Stomach (tissue), 9 donors: ENCODE data around the gene LRRC51. TPM values are rescaled to one million over a fixed set of nuclear protein-coding genes. Genes with fewer than 3 reads are reported as not detected.

Experiments used
- DNase-seq, 2 donors: peaks; one replicate each; pipeline versions ENCODE4 v3.0.0 to v3.0.0-alpha.2; 2013 to 2019
- H3K27ac ChIP-seq, 5 donors: fragments of 200-600 bp in 4 of 5; sonication (generic) in 4 of 5; one replicate each; pipeline ENCODE4 v1.5.1; 2013 to 2019; ENCODE audit warnings: mild to moderate bottlenecking in 1 of 5, moderate library complexity in 1 of 5
- H3K27me3 ChIP-seq, 3 donors: fragments of 200-600 bp; sonication (generic); one replicate each; pipeline ENCODE4 v1.5.1; 2017 to 2019; ENCODE audit warnings: mixed run types in 1 of 3
- H3K36me3 ChIP-seq, 4 donors: fragments of 200-600 bp; sonication (generic); 1 replicate in 3 of 4; 2 replicates in 1 of 4; pipeline ENCODE4 v1.5.1; 2016 to 2019
- H3K4me1 ChIP-seq, 4 donors: fragments of 200-600 bp; sonication (generic); one replicate each; pipeline ENCODE4 v1.5.1; 2016 to 2019
- H3K4me3 ChIP-seq, 4 donors: fragments of 200-600 bp; sonication (generic) in 3 of 4; one replicate each; pipeline ENCODE4 v1.5.1; 2016 to 2019; ENCODE audit warnings: mild to moderate bottlenecking in 1 of 4
- H3K9me3 ChIP-seq, 4 donors: fragments of 200-600 bp; sonication (generic); one replicate each; pipeline ENCODE4 v1.5.1; 2016 to 2019
- EP300 ChIP-seq: sonication (generic); formaldehyde crosslinking; IDR thresholded peaks from one replicate; pipeline ENCODE4 v1.6.1; 2017; ENCODE audit warnings: antibody characterized with exemption
- POLR2A ChIP-seq, 4 donors: fragments of 450-650 bp; IDR thresholded peaks; one replicate each; pipeline ENCODE4 v1.6.1; 2016; ENCODE audit warnings: antibody characterized with exemption in 4 of 4, control low read depth in 2 of 4, mild to moderate bottlenecking in 1 of 4, moderate library complexity in 1 of 4
- POLR2AphosphoS5 ChIP-seq, 3 donors: sonication (generic); formaldehyde crosslinking; IDR thresholded peaks; one replicate each; pipeline ENCODE4 v1.6.1; 2016; ENCODE audit warnings: antibody characterized with exemption in 3 of 3
- WGBS, 5 donors: extraction: QIAGEN DNeasy Blood & Tissue Kit in 3 of 5; methylation state at CpG; one replicate each; pipeline versions ENCODE4 v1.1.5 to v1.1.7; 2013 to 2018; 5-methylcytosine and 5-hydroxymethylcytosine counted together
- intact Hi-C: fragments of 100-400 bp; cut with DNase I; formaldehyde crosslinking; loops from one replicate; pipeline ENCODE4 v1.15.1; 2023; ENCODE audit warnings: low total_unique reads
- polyA plus RNA-seq, 3 donors: library from polyadenylated mRNA; stranded (reverse); fragments of 200-250 nt; gene quantifications; one replicate each; pipeline ENCODE4 v1.2.3, GENCODE V29; 2013
- total RNA-seq, 5 donors: library from RNA; depleted of rRNA; stranded (reverse); fragments of >200 nt; gene quantifications; one replicate each; pipeline versions ENCODE4 v1.1.0 to v1.2.3, GENCODE V29; 2014 to 2016
- TF ChIP-seq, protein P1 (sequence below), 7 experiments: fragments of 450-650 bp in 4 of 7; fragments of 200-600 bp in 3 of 7; sonication (generic) in 3 of 7; IDR thresholded peaks; one replicate each; pipeline ENCODE4 v1.5.1; 2016 to 2019; ENCODE audit warnings: antibody characterized with exemption in 7 of 7, control low read depth in 2 of 7, mild to moderate bottlenecking in 1 of 7
- donor health status: healthy with polysubstance abuse.
- donor health status: Bipolar disorder and iron deficiency.
- donor health status: healthy.

LRRC51 gene
- total and polyA plus RNA-seq, 8 donors: 2.0 to 7.9 (median 5.8) TPM; not detected in 3

GRCh38 chr11:72105888-72106287 lies 25.2 kb downstream of the LRRC51 start, which contains the start of gene TOMT:
Gene TOMT (plus strand): TSS chr11:72105924. CDS start chr11:72105952, 28 bp downstream.
- Histone ChIP-seq H3K27ac (no peak within 1 kb of the TSS), H3K4me3 (no peak within 1 kb of the TSS), H3K27me3 (no peaks in the 10 kb centered on the region), H3K4me1 (peaks cover 18 to 29% (median 27%) of the 10 kb centered on the region in 4 donors), H3K9me3 (no peaks in the 10 kb centered on the region), H3K36me3 (peaks cover 0 to 36% (median 24%) of the 10 kb centered on the region in 4 donors)
- DNase-seq: no peak
- TF ChIP-seq EP300: no peak
- TF ChIP-seq POLR2A (IDR thresholded peaks at IDR 0.05): no peak
- TF ChIP-seq, protein P1, sequence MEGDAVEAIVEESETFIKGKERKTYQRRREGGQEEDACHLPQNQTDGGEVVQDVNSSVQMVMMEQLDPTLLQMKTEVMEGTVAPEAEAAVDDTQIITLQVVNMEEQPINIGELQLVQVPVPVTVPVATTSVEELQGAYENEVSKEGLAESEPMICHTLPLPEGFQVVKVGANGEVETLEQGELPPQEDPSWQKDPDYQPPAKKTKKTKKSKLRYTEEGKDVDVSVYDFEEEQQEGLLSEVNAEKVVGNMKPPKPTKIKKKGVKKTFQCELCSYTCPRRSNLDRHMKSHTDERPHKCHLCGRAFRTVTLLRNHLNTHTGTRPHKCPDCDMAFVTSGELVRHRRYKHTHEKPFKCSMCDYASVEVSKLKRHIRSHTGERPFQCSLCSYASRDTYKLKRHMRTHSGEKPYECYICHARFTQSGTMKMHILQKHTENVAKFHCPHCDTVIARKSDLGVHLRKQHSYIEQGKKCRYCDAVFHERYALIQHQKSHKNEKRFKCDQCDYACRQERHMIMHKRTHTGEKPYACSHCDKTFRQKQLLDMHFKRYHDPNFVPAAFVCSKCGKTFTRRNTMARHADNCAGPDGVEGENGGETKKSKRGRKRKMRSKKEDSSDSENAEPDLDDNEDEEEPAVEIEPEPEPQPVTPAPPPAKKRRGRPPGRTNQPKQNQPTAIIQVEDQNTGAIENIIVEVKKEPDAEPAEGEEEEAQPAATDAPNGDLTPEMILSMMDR (IDR thresholded peaks at IDR 0.05): no peak
- no peak for TF ChIP-seq POLR2AphosphoS5 (IDR thresholded peaks at IDR 0.05)
- intact Hi-C loops: no loop called here
- WGBS, 5 donors: 93 to 97% (median 96%) methylated on average over 14 of the region's 14 CpGs

DNA sequence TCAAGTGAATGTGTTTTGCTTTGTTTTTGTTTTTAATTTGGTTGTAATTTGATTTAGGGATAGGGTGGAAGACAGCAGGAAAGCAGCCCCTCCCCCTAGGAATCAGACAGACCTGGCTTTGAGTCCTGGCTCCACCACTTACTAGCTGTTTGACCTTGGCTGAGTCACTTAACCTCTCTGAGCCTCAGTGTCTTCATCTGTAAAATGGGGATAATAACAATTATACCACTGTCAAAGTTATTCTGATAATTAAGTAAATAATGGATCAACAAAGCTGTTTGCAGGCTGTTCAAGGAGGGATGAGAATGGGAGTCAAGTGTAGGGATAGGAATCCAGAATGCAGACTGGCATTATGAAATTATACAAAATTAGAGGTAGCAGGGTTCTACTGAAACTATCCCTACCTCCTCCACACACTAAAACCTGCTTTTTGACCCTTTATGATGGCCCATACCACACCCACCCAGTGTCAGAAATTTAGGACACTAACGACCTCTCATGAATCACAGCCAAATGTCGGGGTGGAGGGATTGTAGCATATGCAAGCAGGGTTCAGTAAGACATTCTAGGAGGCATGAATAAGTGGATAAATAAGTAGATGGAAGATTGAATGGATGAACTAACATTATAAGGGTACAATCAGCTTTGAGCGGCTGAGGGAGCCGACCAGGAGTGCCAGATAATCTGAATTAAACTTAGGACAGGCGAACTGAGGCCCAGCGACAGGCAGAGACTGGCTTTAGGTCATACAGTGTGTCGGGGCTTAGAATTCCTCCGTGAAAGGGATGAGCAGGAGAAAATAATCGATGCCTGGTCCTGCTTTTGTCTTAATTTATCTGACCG lies 30.9 kb downstream of the LRRC51 start:
- no peak for TF ChIP-seq POLR2A (IDR thresholded peaks at IDR 0.05)
- H3K4me3 ChIP-seq: peak overlapping the region; percentile 39 to 68 (median 52)
- DNase-seq: no peak
- H3K36me3 ChIP-seq: peaks cover 0 to 32% (median 23%) of the 10 kb centered on the region in 4 donors
- intact Hi-C loops: no loop called here
- H3K4me1 ChIP-seq: peaks cover 8 to 21% (median 14%) of the 10 kb centered on the region in 4 donors
- WGBS, 5 donors: 1 to 3% (median 2%) methylated on average over 7 to 10 of the region's 10 CpGs
- peak overlapping the region; percentile 95 to 98 (median 96) for H3K27ac ChIP-seq
- H3K9me3 ChIP-seq: no peaks in the 10 kb centered on the region
- H3K27me3 ChIP-seq: no peaks in the 10 kb centered on the region

DNA sequence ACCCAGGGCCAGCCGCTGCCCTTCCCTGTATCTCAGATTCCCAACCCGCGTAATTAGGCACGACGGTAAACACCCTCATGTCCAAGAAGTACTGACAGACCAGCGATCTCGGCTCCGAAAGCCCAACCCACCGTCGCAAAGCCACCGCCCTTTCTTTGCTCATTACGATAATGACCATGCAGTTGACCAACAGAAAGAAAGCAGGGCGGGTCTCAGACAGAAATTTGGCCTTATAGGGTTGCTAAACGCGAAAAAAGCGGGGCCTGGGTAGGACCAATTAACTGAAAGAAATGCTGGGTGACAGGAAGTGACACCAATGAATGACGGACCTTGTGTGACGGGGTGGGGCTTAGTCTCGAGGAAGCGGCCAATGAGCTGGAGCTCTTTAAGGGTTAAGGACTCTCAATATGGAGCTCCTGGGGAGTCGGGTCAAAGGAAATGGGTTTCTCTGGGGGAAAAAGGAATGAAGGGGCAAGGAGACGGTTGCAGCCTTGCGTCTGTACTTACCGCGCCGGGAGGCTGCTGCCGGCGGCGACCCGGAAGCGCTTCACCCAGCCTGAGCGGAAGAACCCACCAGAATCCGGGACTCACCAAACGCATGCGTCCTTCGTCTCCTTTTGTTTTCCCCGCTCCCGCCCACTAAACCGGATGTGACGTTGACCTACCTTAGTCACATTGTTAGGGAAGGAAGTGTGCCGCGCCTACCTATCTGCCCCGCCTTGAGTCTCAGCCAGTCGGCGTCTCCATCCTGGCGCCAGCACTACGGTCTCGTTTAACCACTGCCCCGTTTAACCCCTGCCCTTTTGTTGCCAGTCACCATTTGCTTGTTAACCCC lies 31.7 kb downstream of the LRRC51 start, which contains the start of gene ANAPC15:
TSS of gene ANAPC15 (minus strand) at position 553 of the 835 bp plus-strand sequence. CDS start 1,419 bp downstream, outside the sequence.
- H3K4me3 ChIP-seq: peak within 1 kb of the TSS; percentile 39 to 68 (median 52)
- TF ChIP-seq POLR2AphosphoS5 (IDR thresholded peaks at IDR 0.05) (peak; percentile 97 to 99 (median 98)), POLR2A (IDR thresholded peaks at IDR 0.05) (peak in 2 of 4 donors; percentile 89 to 92), EP300 (no peak)
- TF ChIP-seq, protein P1 (IDR thresholded peaks at IDR 0.05): peak in 1 of 7 experiments; percentile 33
- peaks cover 0 to 30% (median 23%) of the 10 kb centered on the region in 4 donors for H3K36me3 ChIP-seq
- no peaks in the 10 kb centered on the region for H3K9me3 ChIP-seq
- DNase-seq: peak; percentile 99 to 100
- H3K27me3 ChIP-seq: no peaks in the 10 kb centered on the region
- intact Hi-C loops: no loop called here
- 0% methylated on average over 49 of the region's 49 CpGs for WGBS, 5 donors
- H3K27ac ChIP-seq: peak within 1 kb of the TSS; percentile 95 to 98 (median 96)
- H3K4me1 ChIP-seq: peaks cover 8 to 21% (median 14%) of the 10 kb centered on the region in 4 donors

DNA sequence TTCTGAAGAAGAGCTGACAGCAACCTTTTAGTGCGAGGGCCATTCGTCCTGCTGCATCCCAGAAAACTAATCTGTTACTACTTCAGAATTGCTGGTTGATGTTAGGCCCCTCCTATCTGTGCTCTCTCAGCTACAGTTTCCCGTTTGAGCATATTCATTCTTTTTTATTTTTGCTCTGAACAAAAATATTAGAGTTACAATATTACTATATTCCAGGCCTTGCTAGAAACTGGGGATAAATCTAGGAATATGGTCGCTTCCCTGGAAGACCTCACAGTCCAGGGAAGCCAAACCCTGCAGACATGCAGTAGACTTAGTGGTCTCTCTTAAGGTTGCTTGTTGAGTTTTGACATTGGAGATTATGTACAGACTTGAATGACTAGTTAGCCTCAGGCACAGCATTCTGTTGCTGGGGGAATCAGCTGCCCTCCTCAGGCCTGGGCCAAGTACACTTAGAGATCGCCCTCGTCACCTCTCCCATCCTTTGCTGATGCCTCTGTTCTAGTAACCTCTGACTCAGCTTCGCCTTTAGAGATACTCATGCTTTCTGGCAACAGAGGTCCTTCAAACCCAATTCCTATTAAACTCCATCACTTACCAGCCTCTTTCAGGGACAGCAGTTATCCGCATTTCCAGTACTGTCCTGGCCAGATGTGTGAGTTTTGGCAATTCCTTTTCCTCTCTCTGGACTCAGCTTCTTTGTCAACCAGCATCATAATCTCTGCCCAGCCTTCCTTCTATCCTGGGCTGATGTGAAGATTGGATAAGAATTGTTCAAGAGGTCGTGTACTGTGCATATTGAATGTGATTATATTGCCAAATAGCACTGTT lies 32.5 kb downstream of the LRRC51 start:
- peaks cover 0 to 22% (median 18%) of the 10 kb centered on the region in 4 donors for H3K36me3 ChIP-seq
- DNase-seq: no peak
- H3K4me1 ChIP-seq: peaks cover 8 to 21% (median 14%) of the 10 kb centered on the region in 4 donors
- H3K27ac ChIP-seq: peak overlapping the region; percentile 85 to 98 (median 96)
- peaks cover 0 to 4% (median 0%) of the 10 kb centered on the region in 3 donors for H3K27me3 ChIP-seq
- TF ChIP-seq, protein P1 (IDR thresholded peaks at IDR 0.05): peak in 1 of 7 experiments; percentile 2
- no peak for TF ChIP-seq EP300
- peak overlapping the region; percentile 39 to 68 (median 52) for H3K4me3 ChIP-seq
- WGBS, 5 donors: 64 to 66% (median 65%) methylated on average over 9 of the region's 9 CpGs
- intact Hi-C loops: no loop called here
- no peaks in the 10 kb centered on the region for H3K9me3 ChIP-seq
